Central memory CD4-positive, alpha-beta T cell (primary cell): Measurements from ENCODE around the gene DNM3.

Experiments used
- DNase-seq: peaks from one replicate; pipeline ENCODE4 v3.0.0; 2022

The DNM3 gene

DNA sequence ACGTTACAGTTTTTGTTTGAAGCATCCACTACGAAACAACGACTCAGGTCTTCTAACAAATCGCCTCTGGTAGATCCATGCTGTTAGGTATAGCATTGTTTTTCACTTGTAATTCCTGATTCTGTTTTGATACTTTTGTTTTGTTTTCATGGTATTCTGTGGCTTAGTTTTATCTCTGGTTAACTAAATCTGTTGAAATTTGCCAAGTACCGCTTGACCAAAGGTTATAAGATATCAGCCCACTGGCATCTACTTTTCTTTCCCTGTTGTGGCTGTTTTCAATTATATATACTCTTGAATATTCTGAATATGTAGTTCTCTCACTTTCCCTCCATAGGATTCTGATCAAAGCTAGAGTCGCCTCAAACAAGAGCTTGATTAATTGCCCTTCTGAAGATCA is 304.4 kb downstream of the DNM3 start:
- DNase-seq, result no peak

- DNase-seq, result no peak
These were observed 305.0 kb downstream of the DNM3 start for GRCh38 chr1:172146141-172146850.

- DNase-seq, result no peak
These were observed 306.2 kb downstream of the DNM3 start for GRCh38 chr1:172147541-172147940.

DNA sequence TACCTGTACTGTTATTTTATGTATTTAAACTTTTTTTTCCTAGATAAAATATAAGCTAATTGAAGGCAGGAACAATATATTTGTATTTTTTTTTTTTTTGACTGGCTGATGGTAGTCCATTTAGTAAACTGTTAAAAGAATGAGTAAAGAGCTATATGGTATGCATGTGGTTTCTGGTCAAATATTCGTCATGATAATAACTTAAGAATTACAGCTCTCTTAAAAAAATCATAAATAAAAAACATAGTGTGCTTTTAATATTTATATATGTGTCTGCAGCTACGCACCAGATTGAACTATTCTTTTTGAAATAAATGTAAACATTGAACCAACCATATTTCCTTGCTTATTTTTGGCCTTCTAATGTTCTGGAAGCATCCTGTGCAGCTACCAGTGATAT is 306.9 kb downstream of the DNM3 start:
- DNase-seq, result no peak

GRCh38 chr1:172148707-172149106 is 307.4 kb downstream of the DNM3 start:
- DNase-seq, result no peak

DNA sequence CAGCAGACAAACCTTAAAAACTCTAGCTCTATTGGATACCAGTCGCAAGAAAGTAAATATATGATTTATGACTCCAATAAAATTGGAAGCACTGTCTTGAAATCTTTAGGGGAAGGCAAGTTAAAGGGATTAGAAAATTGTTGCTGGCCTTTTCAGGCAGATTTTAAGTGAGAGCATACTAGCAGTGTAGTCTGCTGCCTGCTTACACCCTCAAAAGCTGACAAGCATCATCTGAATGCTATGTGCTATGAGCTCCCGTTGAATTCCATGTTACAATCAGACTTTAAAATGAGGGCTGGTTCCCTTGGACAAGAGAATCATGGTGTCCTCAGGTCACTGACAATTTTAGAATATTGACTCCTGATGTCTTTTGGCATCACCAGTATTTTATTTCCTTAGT is 308.0 kb downstream of the DNM3 start:
- DNase-seq, result no peak

GRCh38 chr1:172154551-172154950 is 313.3 kb downstream of the DNM3 start:
- no peak for DNase-seq

- DNase-seq, result no peak
These were observed 314.5 kb downstream of the DNM3 start for GRCh38 chr1:172155766-172156165.

DNA sequence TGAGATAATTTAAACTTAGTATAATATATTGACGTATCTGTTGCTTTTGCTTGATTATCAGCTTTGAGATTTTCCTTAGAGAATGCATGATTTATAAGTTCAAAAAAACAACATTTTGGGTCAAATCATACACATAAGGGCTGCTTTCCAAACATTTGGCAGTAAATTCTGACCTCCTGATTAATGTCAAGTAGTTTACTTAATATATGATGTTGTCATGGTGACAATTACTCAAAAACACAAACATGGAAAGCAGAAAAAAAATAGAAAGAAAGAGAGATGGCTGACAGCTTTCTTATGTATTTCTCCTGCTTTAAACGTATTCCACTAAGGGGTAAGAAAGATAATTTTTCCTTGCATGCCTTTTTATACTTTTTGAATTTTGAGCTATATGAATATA is 320.9 kb downstream of the DNM3 start:
- DNase-seq, result no peak

GRCh38 chr1:172163498-172164215 is 322.4 kb downstream of the DNM3 start:
- no peak for DNase-seq

- no peak for DNase-seq
These were observed 324.1 kb downstream of the DNM3 start for GRCh38 chr1:172165403-172165802.

DNA sequence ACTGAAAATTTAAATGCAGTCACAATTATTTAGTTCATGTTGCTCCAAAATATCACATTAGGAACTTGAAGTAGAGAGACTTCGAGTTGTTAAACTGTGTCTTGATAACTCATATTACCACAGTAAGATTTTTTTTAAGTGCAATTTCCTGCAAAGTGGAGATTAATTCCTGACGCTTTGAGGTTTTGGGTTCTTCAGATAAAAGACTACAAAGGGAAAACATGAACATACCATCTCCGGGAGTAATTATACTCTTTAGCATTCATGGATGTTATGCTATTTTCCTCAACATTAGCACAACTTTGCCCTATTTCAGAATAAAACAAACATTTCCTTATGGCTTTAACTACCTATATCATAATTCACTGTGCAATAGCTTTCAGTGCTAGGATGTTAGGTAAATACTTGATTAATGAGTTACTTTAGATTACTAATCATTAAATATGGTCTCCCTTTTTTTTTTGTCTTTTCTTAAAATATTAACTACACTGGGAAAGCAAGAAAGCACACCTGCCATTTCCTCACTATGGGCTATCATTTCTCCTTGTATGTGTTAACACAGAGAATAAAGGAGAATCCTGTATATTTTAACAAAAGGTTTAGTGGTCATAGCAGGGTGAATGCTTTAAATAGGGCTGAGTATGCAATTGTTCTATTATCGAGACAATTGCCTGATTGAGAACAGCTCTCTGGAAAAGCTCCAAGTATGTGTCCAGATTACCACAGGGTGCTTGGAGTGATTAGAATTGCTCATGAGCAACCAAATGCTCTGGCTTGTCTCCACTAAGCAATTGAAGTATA is 326.7 kb downstream of the DNM3 start:
- DNase-seq, result no peak

GRCh38 chr1:172168597-172168872 is 327.2 kb downstream of the DNM3 start:
- DNase-seq, result no peak

DNA sequence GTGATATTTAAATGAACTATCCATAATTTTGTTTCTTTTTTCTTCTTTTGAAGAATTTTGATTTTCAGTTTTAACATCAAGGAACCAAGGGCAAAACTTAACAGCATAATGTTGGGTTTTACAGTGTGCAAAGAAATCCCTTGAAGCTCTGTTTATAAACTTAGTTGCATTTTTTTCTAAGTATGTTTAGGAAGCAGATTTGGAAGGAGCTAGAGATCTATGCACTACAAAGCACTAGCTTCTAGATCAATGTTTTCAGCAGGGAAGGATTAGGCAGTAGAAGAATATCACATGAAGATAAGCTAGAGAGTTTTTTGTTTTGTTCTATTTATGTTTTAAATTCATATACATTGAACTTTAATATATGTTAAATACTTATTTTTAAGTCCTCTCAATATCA is 328.5 kb downstream of the DNM3 start:
- no peak for DNase-seq

DNA sequence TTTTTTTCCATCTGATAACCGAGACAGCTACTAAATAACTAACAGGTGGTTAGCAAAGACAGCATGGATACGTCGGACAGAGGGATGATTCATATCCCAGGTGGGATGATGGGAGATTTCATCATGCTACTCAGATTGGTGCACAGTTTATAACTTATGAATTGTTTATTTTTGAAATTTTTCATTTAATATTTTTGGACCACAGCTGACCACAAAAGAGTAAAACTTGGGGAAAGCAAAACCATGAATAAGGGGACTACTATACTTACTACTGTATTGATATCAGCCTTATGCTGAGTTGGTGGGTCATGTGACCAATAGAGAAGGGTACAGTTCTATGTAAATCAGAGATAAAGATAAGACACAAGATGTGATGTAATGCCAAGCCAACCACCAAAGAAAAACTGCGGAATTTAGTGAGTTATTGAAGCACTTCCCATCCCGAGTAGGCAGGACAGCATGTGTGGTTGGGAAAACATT is 331.1 kb downstream of the DNM3 start:
- DNase-seq, result no peak

- DNase-seq, result no peak
These were observed 334.9 kb downstream of the DNM3 start for GRCh38 chr1:172176206-172176605.

GRCh38 chr1:172177849-172178248 is 336.6 kb downstream of the DNM3 start:
- DNase-seq, result no peak

- DNase-seq, result no peak
These were observed 337.6 kb downstream of the DNM3 start for GRCh38 chr1:172178886-172179285.

DNA sequence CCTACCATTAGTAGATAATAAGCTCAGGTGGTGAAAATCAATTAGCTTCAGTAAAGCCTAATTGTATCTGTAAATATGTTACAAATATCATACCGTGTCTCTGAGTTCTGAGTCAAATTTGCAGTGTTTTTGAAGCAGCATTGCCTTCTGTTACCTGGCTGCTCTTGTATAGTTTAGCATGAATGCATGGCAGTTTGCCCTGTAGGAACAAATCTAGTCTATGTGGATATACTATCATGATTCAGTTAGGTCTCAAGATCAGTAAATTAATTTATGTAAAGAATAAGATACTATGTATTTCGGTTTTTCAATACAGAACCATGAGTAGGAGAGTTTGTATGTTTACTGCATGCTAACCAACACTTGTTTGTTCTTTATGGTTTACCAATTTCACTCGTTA is 338.6 kb downstream of the DNM3 start:
- DNase-seq, result no peak

- peak; percentile 52 for DNase-seq
These were observed 339.4 kb downstream of the DNM3 start for GRCh38 chr1:172180501-172181285.

- no peak for DNase-seq
These were observed 343.4 kb downstream of the DNM3 start for GRCh38 chr1:172184506-172185191.

GRCh38 chr1:172185211-172185610 is 343.9 kb downstream of the DNM3 start:
- no peak for DNase-seq
